ENCODE data around the gene VIT.
"Not testable (repeated sequence)": the region's sequence is repeated elsewhere in the genome, so short reads cannot be mapped to it uniquely, and the experiment has no call there.

Gene VIT

DNA sequence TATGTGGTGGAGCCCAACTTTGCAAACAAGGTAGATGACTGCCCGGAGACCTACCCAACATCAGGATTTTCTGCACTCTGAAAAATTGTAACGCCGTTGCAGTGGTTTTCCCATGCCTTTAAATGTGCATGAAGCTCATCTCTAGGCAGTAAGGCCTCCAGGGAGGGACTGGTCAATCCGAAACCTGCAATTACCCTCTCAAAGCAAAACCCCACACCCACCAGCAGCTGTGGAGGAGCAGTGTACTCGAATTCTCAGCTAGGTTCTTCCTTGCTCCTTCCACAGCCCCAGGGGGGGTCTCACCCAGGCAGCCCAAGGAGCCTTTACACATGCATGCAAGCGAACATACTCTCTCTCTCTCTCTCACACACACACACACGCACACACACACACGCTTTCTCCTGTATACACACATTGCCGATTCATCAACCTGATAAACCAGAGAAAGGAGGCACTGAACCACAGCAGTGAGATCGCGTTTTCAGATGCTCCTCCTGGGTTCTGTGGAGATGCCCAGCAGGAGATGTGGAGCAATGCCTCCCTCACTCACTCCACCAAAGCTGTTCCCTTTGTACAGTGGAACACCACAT lies 109.2 kb downstream of the VIT start:
- no peak for DNase-seq (ENCODE audit: low read depth, low spot score)

DNA sequence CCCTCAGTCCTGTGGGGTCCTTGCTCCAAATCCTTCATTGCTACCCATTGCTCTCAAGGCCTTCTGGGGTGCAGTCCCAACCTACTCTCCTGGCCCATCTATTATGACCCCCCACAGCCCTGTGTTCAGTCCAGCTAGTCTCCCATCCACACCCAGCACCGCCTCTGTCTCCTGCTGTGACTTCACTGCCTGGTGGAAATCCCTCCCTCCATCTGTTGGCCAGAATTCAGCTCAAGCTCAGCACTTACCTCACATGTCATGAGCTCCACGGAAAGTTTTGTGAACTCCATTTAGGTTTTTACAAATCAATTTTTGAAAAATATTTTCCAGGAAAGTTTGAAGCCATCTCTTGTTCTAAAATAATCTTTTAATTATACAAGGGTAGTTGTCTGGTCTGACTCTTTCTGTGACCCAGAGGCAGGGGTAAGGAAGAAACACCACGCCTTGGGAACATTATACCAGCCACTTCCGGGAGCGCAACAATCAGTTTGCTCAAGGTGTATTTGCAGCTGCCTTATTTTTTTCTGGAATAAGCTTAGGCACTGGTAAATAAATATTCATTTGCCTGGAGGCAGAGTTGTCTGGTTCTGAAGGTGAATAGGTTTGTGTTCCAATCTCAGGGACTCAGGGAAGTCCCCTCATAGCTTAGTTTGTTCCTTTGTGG lies 110.8 kb downstream of the VIT start:
- DNase-seq (ENCODE audit: low read depth, low spot score): no peak

DNA sequence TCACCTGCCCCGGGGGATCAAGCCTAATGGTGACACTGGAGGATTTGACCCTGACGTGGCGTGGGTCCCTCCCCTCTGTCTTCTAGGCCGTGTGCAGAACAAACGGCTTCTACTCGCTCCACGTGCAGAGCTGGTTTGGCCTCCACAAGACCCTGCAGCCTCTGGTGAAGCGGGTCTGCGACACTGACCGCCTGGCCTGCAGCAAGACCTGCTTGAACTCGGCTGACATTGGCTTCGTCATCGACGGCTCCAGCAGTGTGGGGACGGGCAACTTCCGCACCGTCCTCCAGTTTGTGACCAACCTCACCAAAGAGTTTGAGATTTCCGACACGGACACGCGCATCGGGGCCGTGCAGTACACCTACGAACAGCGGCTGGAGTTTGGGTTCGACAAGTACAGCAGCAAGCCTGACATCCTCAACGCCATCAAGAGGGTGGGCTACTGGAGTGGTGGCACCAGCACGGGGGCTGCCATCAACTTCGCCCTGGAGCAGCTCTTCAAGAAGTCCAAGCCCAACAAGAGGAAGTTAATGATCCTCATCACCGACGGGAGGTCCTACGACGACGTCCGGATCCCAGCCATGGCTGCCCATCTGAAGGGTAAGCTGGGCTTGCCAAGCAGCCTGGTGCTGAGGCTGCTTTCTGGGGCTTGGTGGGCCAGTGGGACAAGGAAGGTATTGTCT lies 112.0 kb downstream of the VIT start:
- DNase-seq (ENCODE audit: low read depth, low spot score): no peak

DNA sequence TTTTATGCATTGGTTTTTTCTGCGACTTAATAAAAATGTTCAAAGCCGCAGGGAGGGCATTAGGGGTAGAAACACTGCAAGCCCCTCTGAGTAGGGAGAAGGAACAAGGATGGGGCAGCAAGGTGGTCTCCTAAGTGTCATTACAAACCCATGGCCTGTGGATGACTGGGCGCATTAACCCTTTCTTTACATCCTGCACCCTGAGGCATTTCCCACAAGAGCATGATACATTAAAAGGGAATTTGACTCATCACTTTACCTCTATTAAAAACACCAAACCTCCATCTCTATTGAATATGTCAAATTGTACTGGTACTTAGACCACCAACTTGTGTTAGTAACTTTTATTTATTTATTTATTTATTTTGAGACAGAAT lies 112.5 kb downstream of the VIT start:
- no peak for DNase-seq (ENCODE audit: low read depth, low spot score)

DNA sequence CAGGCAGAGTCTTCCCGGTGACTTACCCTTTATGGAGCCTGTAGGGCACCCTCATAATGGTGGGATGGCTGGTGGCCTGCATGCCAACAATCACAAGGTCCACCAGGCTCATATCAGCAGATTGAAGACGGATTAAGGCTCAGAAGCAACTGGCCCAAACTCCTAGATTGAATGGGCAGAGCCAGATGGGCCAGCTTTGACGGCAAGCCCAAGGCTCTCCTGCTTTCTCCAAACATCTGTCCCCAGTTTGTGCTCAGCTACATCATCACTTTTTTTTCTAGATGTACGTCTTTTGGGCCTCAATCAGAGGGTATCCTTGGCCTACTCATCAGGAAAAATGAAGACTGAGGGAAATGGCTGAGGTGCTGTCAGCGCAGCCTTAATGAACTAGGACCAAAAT lies 114.6 kb downstream of the VIT start:
- no peak for DNase-seq (ENCODE audit: low read depth, low spot score)

DNA sequence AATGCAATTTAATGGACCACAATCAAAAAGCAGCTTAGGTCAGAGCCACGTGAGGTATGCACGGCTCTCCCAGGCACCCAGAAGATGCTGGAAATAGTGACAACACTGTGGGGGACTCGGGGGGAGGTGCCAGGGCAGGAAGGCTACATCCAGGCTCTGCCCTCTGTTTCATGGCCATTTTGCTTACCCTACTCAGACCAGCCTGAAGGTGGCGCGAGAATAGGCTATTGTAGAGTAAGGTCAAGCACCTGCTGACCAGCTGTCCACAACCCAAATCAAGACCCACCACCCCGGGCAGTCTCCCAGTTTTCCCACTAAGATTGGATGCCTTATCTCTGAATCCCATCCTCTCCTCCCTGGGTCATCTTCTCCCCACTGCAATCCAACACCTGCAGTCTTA lies 115.7 kb downstream of the VIT start:
- no peak for DNase-seq (ENCODE audit: low read depth, low spot score)

DNA sequence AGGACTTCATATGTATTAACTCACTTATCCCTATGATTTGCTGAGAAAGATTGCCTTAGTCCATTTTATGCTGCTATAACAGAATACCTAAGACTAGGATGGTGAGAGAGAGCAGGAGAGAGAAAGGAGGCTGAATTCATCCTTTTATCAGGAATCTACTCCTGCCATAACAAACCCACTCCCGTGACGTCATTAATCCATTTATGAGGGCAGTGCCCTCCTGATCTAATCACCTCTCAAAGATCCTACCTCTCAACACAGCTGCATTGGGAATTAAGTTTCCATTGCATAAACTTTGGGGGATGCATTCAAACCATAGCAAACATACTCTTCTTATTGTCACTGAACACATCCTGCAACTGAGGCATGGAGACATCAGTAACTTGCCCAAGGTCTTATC lies 122.0 kb downstream of the VIT start:
- no peak for DNase-seq (ENCODE audit: low read depth, low spot score)

DNA sequence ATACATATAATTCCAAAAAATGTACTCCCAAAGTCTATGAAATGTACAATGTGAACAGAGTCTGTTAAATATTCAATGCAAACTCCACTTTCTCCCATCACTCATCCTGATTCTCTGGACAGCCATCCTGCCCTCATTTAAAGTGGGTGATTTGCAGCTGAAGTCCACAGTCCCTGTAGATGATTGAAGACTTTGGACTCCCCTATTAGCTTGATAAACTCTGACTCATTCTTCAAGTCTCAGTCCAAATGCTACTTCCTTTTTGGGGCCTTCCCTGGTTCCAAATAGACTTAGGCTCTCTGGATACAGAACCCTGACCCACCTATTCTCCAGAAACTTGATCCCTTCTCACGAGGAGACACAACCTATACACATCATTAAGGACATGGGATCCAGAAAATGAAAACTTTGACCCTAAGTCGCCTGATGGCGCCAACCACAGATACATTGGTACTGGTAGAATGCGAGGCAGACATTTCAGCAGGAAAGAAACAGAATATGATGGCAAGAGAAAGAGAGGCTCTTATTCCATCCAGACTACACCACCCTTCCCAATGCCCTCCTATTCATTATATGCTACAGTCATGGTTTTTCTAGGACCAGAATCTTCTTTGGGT lies 122.7 kb downstream of the VIT start:
- no peak for DNase-seq (ENCODE audit: low read depth, low spot score)

DNA sequence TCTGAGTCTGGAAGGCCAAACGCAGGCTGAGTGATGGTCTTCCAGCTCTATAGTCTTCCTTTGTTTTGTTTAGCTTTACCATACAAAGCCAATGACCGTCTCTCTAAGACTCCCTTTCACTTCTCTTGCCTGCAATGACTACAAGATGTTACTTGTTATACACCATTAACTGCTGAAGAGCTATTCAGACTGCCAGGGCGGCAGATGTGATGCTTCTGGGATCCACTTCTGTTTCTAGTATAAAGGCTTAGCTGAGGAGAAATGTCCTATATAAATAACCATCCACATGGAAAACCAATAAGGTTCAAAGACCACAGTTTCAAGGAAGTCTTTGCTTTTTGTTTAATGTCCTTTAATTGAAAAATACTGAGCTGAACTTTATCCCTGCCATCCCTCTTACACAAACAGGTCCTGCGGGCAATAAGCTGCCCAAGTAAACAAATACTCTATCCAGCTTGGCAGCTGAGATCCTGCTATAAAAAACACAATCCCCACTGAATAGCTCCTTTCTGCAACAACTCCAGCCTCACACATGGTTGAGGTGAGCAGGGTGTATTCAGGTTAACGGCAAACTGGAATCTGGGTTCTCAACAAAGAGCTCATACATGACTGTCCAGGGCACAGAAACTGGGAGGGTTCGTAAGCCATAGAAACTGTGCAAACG lies 124.6 kb downstream of the VIT start:
- no peak for DNase-seq (ENCODE audit: low read depth, low spot score)

DNA sequence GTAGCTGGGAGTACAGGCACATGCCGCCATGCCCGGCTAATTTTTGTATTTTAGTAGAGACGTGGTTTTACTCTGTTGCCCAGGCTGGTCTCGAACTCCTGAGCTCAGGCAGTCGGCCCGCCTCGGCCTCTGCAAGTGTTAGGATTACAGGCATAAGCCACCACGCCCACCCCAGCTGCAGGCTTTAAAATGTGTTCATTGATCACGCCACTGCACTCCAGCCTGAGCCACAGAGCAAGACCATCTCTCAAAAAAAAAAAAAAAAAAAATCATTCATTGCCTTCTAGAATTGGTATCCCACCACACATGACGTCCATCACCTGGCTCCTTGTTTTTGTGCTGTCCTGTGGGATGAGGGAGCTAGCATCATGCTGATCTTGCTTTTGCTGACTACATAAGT lies 127.4 kb downstream of the VIT start:
- no peak for DNase-seq (ENCODE audit: low read depth, low spot score)

DNA sequence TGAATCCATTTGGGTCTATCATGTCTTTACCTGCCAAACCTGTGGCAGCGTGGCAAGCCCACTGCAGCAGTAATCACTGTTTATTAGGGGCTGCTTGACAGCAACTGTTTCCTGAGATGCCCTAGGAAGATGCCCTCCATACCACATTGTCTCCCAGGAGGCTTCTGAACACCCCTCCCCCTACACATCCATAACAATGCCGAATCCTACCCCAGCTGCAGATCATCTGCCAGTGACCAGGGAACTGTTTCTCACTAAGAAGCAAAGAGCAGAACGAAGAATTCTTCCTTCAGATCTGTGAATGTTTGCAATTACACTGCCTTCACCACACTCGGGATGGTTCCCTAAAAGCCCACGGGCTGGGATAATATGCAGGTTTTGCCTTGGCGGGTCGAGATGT lies 127.8 kb downstream of the VIT start:
- no peak for DNase-seq (ENCODE audit: low read depth, low spot score)

DNA sequence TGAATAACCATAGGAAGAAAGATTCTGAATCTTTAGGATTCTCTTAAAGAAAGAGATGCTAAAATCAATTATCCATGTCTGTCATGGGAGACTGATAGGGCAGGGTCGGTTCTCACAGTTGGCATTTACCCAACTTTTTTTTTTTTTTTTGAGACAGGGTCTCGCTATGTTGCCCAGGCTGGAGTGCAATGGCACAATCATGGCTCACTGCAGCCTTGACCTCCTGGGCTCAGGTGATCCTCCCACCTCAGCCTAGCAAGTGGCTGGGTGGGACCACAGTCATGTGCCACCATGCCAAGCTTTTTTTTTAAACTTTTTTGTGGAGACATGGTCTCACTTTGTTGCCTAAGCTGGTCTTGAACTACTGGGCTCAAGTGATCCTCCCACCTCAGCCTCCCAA lies 128.2 kb downstream of the VIT start:
- DNase-seq (ENCODE audit: low read depth, low spot score): not testable (repeated sequence)

DNA sequence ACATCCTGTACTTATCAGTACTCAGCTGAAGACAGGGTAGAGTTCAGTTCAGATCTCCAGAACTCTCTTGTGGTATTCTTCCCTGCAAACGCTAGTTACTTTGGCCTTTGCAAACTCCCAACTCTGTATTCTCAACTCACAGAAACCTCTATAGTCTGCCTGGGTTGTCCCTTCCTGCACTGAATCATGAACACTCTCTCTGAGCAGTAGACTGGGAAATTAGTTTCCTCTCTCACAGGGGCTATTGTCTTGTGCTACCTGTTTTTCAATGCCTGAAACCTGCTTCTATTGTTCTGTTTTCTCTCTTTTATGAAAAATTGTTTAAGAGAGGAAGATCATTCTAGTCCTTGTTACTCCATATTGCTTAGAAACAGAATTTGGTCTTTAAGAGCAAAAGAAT lies 134.7 kb downstream of the VIT start:
- no peak for DNase-seq (ENCODE audit: low read depth, low spot score)

DNA sequence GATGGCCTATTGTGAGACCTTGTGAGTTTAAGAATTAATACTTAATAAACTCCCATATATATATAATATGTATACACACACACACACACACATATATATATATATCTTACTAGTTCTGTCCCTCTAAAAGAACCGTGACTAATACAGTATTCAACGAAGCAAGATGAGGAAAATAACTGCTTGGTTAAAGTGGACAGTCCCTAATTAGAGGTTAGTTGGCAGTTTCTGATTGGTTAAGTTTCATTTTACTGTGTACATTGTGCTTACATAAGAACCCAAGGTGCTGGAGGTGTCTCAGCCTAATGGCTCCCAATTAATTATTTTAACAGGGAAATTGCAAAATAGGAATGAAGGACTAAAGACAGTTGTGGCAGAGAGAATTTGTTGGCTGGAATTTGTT lies 137.7 kb downstream of the VIT start:
- DNase-seq (ENCODE audit: low read depth, low spot score): no peak

DNA sequence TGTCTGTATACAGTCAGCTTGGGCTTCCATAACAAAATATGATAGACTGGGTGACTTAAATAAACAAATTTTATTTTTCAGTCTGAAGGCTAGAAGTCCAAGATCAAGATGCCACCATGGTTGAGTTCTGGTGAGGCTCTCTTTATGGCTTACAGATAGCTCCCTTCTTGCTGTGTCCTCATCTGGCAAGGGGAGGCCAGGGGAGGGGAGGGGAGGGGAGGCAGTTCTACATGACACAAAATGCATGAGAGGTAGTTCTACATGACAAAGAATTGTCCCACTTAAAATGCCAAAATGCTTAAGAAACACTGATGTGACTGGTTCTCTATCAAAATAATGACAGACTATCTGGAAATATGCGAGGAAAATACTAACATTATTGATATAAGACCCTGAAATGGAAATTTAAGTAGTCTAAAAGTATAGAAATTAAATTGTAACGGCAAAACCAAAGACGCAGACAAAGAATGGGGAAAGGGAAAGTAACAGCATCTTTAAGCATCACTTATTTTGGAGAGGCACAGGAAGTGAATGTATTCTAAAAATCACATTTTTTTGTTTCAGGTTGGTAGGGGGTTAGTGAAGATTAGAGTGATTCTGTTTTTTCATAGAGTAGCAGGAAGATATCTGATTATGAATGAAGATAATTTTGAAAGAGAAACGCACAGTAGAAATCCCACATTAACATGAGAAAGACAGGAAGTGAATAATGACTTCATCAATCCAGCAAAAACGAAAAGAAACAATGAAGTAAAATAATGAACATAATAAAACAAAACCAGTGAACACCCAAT lies 138.4 kb downstream of the VIT start:
- no peak for DNase-seq (ENCODE audit: low read depth, low spot score)

DNA sequence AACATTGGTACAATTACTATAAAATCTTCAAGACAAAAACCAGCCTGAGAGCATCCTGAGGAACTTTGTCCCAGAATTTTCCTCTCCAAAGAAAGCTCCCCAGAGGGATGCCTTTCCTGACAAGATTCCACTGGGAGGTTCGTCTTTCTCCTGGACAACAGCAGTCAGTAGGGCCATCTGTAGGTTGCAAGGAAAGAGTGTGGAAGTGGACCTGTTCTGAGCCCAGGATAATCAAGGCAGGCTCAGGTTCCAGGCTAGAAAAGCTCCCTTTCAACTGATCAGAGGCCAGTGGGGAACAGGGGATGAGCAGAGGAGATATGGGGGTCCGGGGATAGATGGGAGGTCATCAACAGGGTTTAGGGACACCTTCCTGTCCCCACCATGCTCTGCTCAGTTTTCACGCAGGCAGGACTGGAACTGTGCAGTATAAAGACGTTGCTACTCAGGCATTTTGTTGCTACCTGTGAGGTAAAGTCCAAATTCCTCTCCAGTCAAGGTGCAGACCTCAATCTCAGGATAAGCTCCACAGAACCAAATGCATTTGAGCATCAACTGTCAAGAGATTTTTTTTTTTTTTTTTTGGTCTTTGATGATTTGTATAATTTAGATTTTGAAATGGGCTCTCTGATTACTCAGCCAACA lies 143.6 kb downstream of the VIT start:
- DNase-seq (ENCODE audit: low read depth, low spot score): no peak

DNA sequence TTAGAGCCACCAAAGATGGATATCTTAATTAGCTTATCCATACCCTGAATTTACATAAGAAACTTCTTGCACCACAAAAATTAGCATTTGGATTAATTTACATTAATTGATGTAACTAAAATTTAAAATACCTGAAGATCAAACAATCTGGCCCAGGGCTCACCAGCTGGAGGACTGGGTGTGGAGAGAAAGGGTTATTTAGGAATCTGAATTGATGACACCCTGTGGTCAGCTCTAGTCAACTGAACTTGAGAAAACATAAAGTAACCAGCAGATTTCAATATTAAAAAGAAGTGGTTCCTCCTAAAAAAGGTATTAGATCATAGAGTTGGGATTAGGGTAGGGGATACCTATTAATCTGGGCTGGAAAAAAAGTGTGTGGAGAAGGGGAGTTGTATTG lies 147.3 kb downstream of the VIT start:
- no peak for DNase-seq (ENCODE audit: low read depth, low spot score)

DNA sequence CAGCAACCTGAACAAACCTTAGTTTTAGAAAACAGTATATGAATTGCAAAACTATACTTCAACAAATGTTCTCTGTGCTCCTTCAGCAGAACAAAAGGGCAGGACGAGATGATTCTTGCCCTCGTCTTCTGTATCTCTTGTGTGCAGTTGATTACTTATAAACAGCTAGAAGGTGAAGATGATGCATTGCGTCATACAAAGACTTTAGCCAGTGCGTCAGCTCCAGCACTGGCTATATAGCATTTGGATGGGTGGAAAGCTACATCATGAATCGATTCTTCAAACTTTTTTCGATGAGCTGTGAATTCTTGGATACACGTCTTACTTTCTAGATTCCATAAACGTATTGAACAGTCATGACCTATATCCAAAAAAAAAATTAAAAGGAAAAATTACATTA lies 152.8 kb downstream of the VIT start:
- no peak for DNase-seq (ENCODE audit: low read depth, low spot score)

DNA sequence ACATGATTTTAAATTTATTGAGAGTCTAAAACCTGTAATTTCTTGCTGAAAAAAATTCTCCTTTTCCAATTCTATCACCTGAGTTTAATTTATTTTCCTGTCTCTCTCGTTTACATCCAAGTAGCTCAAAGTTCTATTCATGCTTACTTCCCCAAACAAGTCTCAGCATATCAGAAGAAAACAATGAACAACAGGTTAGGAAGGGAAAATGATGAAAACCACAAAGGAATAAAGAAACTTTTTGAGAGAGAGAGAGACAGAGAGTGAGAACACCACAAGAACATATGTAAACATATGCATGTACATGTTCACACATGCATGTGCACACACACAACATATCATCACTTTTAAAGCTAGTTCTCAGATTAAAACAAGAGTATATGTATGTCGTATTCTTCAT lies 157.7 kb downstream of the VIT start:
- no peak for DNase-seq (ENCODE audit: low read depth, low spot score)

DNA sequence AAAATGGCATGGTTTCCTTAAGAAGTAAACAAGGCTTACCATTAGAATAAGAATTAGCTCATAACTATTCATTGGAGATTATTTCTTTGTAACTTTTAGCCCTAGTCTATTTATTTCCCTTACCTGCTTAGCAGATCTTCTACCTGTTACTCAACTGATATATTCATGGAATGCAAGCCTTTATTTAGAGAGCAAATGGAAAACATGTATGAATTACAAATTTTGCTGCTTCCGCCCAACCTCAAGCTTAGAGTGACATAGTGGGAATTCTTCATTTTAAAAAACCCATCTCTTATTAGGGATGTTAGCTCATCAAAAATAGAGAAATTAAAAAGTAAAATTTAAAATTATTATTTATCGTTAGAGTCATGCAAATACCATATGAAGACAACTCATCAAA lies 158.9 kb downstream of the VIT start:
- no peak for DNase-seq (ENCODE audit: low read depth, low spot score)

DNA sequence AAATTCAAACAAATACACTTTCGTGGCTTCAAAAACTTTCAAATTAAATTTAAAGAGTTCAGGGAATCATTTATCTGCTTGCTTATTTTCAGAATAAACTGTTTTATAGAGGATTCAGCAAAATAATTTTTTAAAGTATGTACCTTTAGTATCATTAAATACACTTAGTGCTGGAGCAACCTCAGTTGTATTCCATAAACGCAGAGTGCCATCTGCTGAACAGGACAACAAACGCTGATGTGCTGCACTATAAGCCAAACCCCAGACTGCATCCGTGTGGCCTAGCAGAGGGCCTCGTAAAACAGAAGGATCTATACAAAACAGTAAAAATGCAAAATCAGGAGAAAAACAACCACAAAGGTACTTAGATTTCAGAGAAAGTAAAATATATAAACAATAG lies 161.2 kb downstream of the VIT start:
- no peak for DNase-seq (ENCODE audit: low read depth, low spot score)
